ENCODE data around the gene SSH2. TPM values are rescaled to one million over a fixed set of nuclear protein-coding genes. Genes with fewer than 3 reads are reported as not detected.

The SSH2 gene
- total RNA-seq, 1 experiment from 2014 or later, result 14.6 TPM

- H3K27me3 Mint-ChIP-seq (ENCODE audit: low read depth), result peaks cover 1% of the 10 kb centered on the region; the same call in 1 of the 2 replicates
- H2AFZ ChIP-seq (ENCODE audit: low read length), result no peak overlapping the region
- H3K9ac ChIP-seq (ENCODE audit: extremely low read depth, insufficient read length, low read length), result no peak overlapping the region
- no peak for TF ChIP-seq CTCF (conservative IDR thresholded peaks at IDR 0.05)
- no peak overlapping the region for H2BK20ac ChIP-seq (ENCODE audit: low read depth, low read length, poor library complexity, severe bottlenecking)
- no peak for DNase-seq
- H3T11ph ChIP-seq (ENCODE audit: low read length), result no peak overlapping the region
- H3K27ac ChIP-seq (ENCODE audit: insufficient read length, low read depth, low read length), result no peak overlapping the region
- H4K8ac ChIP-seq (replicated peaks; ENCODE audit: insufficient read length, low read depth, low read length), result no peak overlapping the region
- no peak overlapping the region for H3K4ac ChIP-seq (ENCODE audit: low read depth, low read length)
- H4K20me1 ChIP-seq (ENCODE audit: control insufficient read depth, insufficient read depth, insufficient read length), result no peaks in the 10 kb centered on the region
- H3K9me3 Mint-ChIP-seq, result peaks cover 16 to 26% of the 10 kb centered on the region in 2 experiments
- no peak overlapping the region for H2BK5ac ChIP-seq (ENCODE audit: insufficient read length, low read length)
- no peak overlapping the region for H3K4me3 Mint-ChIP-seq
- no peaks in the 10 kb centered on the region for H3K79me1 ChIP-seq (ENCODE audit: insufficient read depth, low read depth, low read length, poor library complexity, severe bottlenecking)
- no peak overlapping the region for H3K4me2 ChIP-seq (ENCODE audit: insufficient read depth, insufficient read length, low read length)
- no peak overlapping the region for H3K23ac ChIP-seq (ENCODE audit: insufficient read length, low read depth, low read length)
- no peaks in the 10 kb centered on the region for H3K4me1 Mint-ChIP-seq
- no CpG with 5 or more reads among the region's 2 CpGs for WGBS (ENCODE audit: extremely low coverage, insufficient read length, low lambda C conversion rate)
- no peak overlapping the region for H3K18ac ChIP-seq (ENCODE audit: insufficient read length, low read depth, low read length)
- H3K27me3 ChIP-seq (ENCODE audit: insufficient read depth, low read length), result no peaks in the 10 kb centered on the region
- H3K9me3 ChIP-seq (ENCODE audit: control insufficient read depth, low read depth, low read length), result no peaks in the 10 kb centered on the region
- H3K79me2 ChIP-seq (ENCODE audit: insufficient read depth, low read length), result no peaks in the 10 kb centered on the region; the same call in 1 of the 2 replicates
- H2AK5ac ChIP-seq (ENCODE audit: insufficient read length, low read length), result no peak overlapping the region
- H2BK15ac ChIP-seq (ENCODE audit: low read depth, low read length), result no peak overlapping the region
- H3K36me3 Mint-ChIP-seq (ENCODE audit: insufficient read depth in 1 of 3, low read depth in 3 of 3), result peaks cover 10 to 16% (median 13%) of the 10 kb centered on the region in 3 experiments
- H3K23me2 ChIP-seq (ENCODE audit: insufficient read length, low read depth, low read length, poor library complexity, severe bottlenecking), result no peaks in the 10 kb centered on the region
- no peak overlapping the region for H3K14ac ChIP-seq (ENCODE audit: insufficient read depth, low read length)
- H3K56ac ChIP-seq (ENCODE audit: insufficient read length, low read depth, low read length), result no peak overlapping the region
- no peak overlapping the region for H2BK12ac ChIP-seq (ENCODE audit: insufficient read length, low read depth, low read length)
- no peak overlapping the region for H3K27ac Mint-ChIP-seq
- no peak overlapping the region for H4K5ac ChIP-seq (ENCODE audit: insufficient read length, low read depth, low read length)
- no peak overlapping the region for H2BK120ac ChIP-seq (ENCODE audit: low read depth, low read length, poor library complexity, severe bottlenecking)
- no peak overlapping the region for H4K91ac ChIP-seq (ENCODE audit: insufficient read length, low read depth, low read length)
- no peaks in the 10 kb centered on the region for H3K4me1 ChIP-seq (ENCODE audit: insufficient read depth, low read length)
Measured at GRCh38 chr17:29906969-29907368, 23.1 kb downstream of the SSH2 start.

Measured in H9 (cell line).